ENCODE data around the gene DHX38. TPM values are rescaled to one million over a fixed set of nuclear protein-coding genes. Genes with fewer than 3 reads are reported as not detected.

Gene DHX38
- total RNA-seq, 4 donors from 2014 or later = 59.0 to 70.2 (median 62.8) TPM

DNA sequence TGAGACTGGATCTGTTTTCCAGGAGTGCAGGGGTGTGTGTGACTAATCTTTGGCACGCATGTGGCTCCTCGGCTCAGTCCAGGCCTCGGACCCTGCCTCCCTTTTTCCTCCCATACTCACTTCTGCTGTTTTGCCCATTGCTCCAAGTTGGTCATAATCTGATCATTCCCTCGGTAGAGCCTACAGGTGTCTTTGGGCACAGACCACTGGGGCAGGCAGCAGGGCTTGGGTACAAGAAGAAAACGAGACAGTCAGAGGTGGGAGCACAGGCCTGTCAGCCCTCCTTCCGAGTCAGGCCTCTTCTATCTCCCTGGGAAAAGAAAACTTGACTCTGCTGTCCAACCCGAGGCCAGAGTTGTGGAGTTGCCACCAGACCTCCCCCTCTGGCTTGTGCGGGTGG, 29.8 kb downstream of the DHX38 start:
- H3K27ac ChIP-seq (replicated peaks in 1 of 4) = no peak overlapping the region
- peaks cover 0 to 12% (median 5%) of the 10 kb centered on the region in 4 donors for H3K4me1 ChIP-seq
- H3K27me3 ChIP-seq = no peaks in the 10 kb centered on the region
- no peak for TF ChIP-seq CTCF (IDR thresholded peaks at IDR 0.05)
- TF ChIP-seq EP300 (IDR thresholded peaks at IDR 0.05) = no peak
- TF ChIP-seq POLR2AphosphoS5 (IDR thresholded peaks at IDR 0.05) = no peak
- no peak for TF ChIP-seq POLR2A (IDR thresholded peaks at IDR 0.05; ENCODE audit: low read depth)
- WGBS = 77% methylated on average over 6 of the region's 8 CpGs
- intact Hi-C loops (cut with DNase I) = no loop called here
- no peak for DNase-seq (ENCODE audit: extremely low spot score)
- H3K36me3 ChIP-seq = no peaks in the 10 kb centered on the region
- no peaks in the 10 kb centered on the region for H3K9me3 ChIP-seq
- no peak overlapping the region for H3K4me3 ChIP-seq

GRCh38 chr16:72124148-72124547, 30.5 kb downstream of the DHX38 start:
- no peaks in the 10 kb centered on the region for H3K36me3 ChIP-seq
- intact Hi-C loops (cut with DNase I) = no loop called here
- TF ChIP-seq POLR2A (IDR thresholded peaks at IDR 0.05; ENCODE audit: low read depth) (no peak), CTCF (IDR thresholded peaks at IDR 0.05) (no peak), EP300 (IDR thresholded peaks at IDR 0.05) (no peak), POLR2AphosphoS5 (IDR thresholded peaks at IDR 0.05) (no peak)
- H3K4me1 ChIP-seq = peaks cover 0 to 12% (median 5%) of the 10 kb centered on the region in 4 donors
- no peak overlapping the region for H3K27ac ChIP-seq (replicated peaks in 1 of 4)
- H3K27me3 ChIP-seq = no peaks in the 10 kb centered on the region
- WGBS = 100% methylated on average over 1 of the region's 3 CpGs
- H3K4me3 ChIP-seq = no peak overlapping the region
- DNase-seq (ENCODE audit: extremely low spot score) = no peak
- no peaks in the 10 kb centered on the region for H3K9me3 ChIP-seq

DNA sequence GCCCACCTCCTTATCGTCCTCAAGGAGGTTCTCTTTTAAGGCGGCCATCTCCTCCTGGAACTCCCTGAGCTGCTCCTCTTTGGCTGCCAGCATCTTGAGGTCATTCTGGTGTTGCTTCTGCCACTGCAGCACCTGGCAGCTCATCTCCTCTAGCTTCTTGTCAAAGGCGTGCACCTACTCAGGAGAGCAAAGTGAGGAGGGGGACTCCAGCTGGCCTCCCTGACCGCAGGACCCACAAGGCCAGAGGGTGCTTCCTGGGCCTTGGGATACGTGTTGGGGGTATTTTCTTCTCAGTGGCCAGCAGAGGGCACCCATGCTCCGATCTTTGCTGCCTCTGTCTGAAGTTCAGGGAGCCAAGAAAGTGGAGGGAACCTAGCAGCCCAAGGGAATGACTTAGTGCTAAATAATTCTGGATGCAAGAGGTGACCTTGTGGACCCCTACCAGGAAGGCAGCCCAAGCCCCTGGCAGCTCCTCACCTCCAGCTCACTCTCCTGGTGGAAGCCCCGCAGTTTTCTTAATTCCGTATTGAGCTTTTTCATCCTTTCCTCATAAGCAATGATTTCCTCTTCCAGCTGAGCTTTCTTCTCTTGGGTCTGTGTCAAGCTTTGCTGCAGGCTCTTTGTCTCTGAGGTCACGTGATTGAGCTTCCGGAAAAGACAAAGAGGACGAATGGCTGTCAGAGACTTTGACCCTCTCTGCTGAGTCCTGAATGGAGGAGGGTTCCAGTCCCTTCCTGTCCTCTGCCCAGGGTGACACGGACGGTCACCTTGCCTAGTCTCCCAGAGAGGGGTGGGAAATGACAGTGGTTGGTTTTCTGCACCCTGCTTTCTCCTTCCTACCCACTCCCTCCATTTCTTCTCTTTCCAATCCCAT, 31.4 kb downstream of the DHX38 start:
- no peak for TF ChIP-seq EP300 (IDR thresholded peaks at IDR 0.05)
- peak; percentile 54 to 79 (median 57) for TF ChIP-seq CTCF (IDR thresholded peaks at IDR 0.05)
- DNase-seq (ENCODE audit: extremely low spot score) = no peak
- Histone ChIP-seq H3K9me3 (no peaks in the 10 kb centered on the region), H3K4me1 (peaks cover 0 to 12% (median 5%) of the 10 kb centered on the region in 4 donors), H3K27ac (replicated peaks in 1 of 4) (no peak overlapping the region), H3K4me3 (no peak overlapping the region), H3K27me3 (no peaks in the 10 kb centered on the region), H3K36me3 (no peaks in the 10 kb centered on the region)
- intact Hi-C loops (cut with DNase I) = no loop called here
- 44% methylated on average over 11 of the region's 13 CpGs for WGBS

- peak overlapping the region in 1 of 4 donors; percentile 11 for H3K27ac ChIP-seq (replicated peaks in 1 of 4)
These were observed 32.2 kb downstream of the DHX38 start for GRCh38 chr16:72125635-72126428.

More at GRCh38 chr16:72125635-72126428, 32.2 kb downstream of the DHX38 start:
- Histone ChIP-seq H3K9me3 (no peaks in the 10 kb centered on the region), H3K36me3 (no peaks in the 10 kb centered on the region), H3K27me3 (no peaks in the 10 kb centered on the region), H3K4me3 (no peak overlapping the region), H3K4me1 (peaks cover 0 to 12% (median 5%) of the 10 kb centered on the region in 4 donors)
- TF ChIP-seq POLR2AphosphoS5 (IDR thresholded peaks at IDR 0.05) (no peak), CTCF (IDR thresholded peaks at IDR 0.05) (no peak), POLR2A (IDR thresholded peaks at IDR 0.05; ENCODE audit: low read depth) (no peak), EP300 (IDR thresholded peaks at IDR 0.05) (no peak)
- no peak for DNase-seq (ENCODE audit: extremely low spot score)
- 82% methylated on average over 9 of the region's 9 CpGs for WGBS
- intact Hi-C loops (cut with DNase I) = no loop called here

All from esophagus muscularis mucosa (tissue), 4 donors.